ENCODE data around the gene SDCCAG8.

GRCh38 chr1:243416495-243416894 is 160.7 kb downstream of the SDCCAG8 start:
- TF ChIP-seq POLR2A (IDR thresholded peaks at IDR 0.05; ENCODE audit: low read length) (no peak), CTCF (IDR thresholded peaks at IDR 0.05) (no peak), CBX2 (IDR thresholded peaks at IDR 0.05; ENCODE audit: borderline replicate concordance, low read depth) (no peak), NR3C1 (IDR thresholded peaks at IDR 0.05) (no peak), POLR2AphosphoS2 (conservative IDR thresholded peaks at IDR 0.05; ENCODE audit: low read length) (no peak), RARB (CRISPR knock-in tag; IDR thresholded peaks at IDR 0.05) (no peak), JUN (IDR thresholded peaks at IDR 0.05) (no peak), CBX8 (IDR thresholded peaks at IDR 0.05) (no peak), ZNF302 (CRISPR knock-in tag; IDR thresholded peaks at IDR 0.05) (no peak), RAD21 (conservative IDR thresholded peaks at IDR 0.05 in 1 of 2, IDR thresholded peaks at IDR 0.05 in 1 of 2) (no peak), RCOR1 (IDR thresholded peaks at IDR 0.05; ENCODE audit: low read depth, low read length) (no peak)
- TF ChIP-seq, protein P1, sequence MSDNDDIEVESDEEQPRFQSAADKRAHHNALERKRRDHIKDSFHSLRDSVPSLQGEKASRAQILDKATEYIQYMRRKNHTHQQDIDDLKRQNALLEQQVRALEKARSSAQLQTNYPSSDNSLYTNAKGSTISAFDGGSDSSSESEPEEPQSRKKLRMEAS (IDR thresholded peaks at IDR 0.05) = no peak
- TF ChIP-seq, protein P2, sequence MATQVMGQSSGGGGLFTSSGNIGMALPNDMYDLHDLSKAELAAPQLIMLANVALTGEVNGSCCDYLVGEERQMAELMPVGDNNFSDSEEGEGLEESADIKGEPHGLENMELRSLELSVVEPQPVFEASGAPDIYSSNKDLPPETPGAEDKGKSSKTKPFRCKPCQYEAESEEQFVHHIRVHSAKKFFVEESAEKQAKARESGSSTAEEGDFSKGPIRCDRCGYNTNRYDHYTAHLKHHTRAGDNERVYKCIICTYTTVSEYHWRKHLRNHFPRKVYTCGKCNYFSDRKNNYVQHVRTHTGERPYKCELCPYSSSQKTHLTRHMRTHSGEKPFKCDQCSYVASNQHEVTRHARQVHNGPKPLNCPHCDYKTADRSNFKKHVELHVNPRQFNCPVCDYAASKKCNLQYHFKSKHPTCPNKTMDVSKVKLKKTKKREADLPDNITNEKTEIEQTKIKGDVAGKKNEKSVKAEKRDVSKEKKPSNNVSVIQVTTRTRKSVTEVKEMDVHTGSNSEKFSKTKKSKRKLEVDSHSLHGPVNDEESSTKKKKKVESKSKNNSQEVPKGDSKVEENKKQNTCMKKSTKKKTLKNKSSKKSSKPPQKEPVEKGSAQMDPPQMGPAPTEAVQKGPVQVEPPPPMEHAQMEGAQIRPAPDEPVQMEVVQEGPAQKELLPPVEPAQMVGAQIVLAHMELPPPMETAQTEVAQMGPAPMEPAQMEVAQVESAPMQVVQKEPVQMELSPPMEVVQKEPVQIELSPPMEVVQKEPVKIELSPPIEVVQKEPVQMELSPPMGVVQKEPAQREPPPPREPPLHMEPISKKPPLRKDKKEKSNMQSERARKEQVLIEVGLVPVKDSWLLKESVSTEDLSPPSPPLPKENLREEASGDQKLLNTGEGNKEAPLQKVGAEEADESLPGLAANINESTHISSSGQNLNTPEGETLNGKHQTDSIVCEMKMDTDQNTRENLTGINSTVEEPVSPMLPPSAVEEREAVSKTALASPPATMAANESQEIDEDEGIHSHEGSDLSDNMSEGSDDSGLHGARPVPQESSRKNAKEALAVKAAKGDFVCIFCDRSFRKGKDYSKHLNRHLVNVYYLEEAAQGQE (IDR thresholded peaks at IDR 0.05) = no peak

All from A549 (cell line).